ENCODE results near the gene RAI1.
"Not testable (repeated sequence)": the region's sequence is repeated elsewhere in the genome, so short reads cannot be mapped to it uniquely, and the experiment has no call there.

The RAI1 gene

GRCh38 chr17:17681187-17681743 lies at the start of gene RAI1:
TSS of gene RAI1 (plus strand) at chr17:17681458. CDS start at chr17:17792949, 111,491 bp downstream.
- peak; percentile 73 for DNase-seq

- not testable (repeated sequence) for DNase-seq
Measured at GRCh38 chr17:17632690-17633089, 48.6 kb upstream of the RAI1 start.

GRCh38 chr17:17633310-17633709 lies 47.9 kb upstream of the RAI1 start:
- no peak for DNase-seq

GRCh38 chr17:17635126-17635525 lies 46.1 kb upstream of the RAI1 start:
- no peak for DNase-seq

GRCh38 chr17:17635537-17636271 lies 45.6 kb upstream of the RAI1 start:
- DNase-seq: not testable (repeated sequence)

GRCh38 chr17:17636272-17636885 lies 44.9 kb upstream of the RAI1 start:
- DNase-seq: no peak

- DNase-seq: no peak
Measured at GRCh38 chr17:17638467-17638866, 42.8 kb upstream of the RAI1 start.

GRCh38 chr17:17639661-17640270 lies 41.5 kb upstream of the RAI1 start:
- not testable (repeated sequence) for DNase-seq

GRCh38 chr17:17641621-17642409 lies 39.4 kb upstream of the RAI1 start:
- DNase-seq: peak; percentile 86

GRCh38 chr17:17645148-17645547 lies 36.1 kb upstream of the RAI1 start:
- DNase-seq: not testable (repeated sequence)

- no peak for DNase-seq
Measured at GRCh38 chr17:17645961-17646360, 35.3 kb upstream of the RAI1 start.

GRCh38 chr17:17647524-17648178 lies 33.6 kb upstream of the RAI1 start:
- no peak for DNase-seq

- DNase-seq: no peak
Measured at GRCh38 chr17:17648762-17649161, 32.5 kb upstream of the RAI1 start.

- DNase-seq: no peak
Measured at GRCh38 chr17:17650959-17651358, 30.3 kb upstream of the RAI1 start.

GRCh38 chr17:17653343-17653742 lies 27.9 kb upstream of the RAI1 start:
- DNase-seq: no peak

GRCh38 chr17:17659340-17659739 lies 21.9 kb upstream of the RAI1 start:
- DNase-seq: no peak

- no peak for DNase-seq
Measured at GRCh38 chr17:17661134-17661533, 20.1 kb upstream of the RAI1 start.

- no peak for DNase-seq
Measured at GRCh38 chr17:17661834-17662385, 19.3 kb upstream of the RAI1 start.

- peak; percentile 82 for DNase-seq
Measured at GRCh38 chr17:17663160-17664063, 17.8 kb upstream of the RAI1 start.

GRCh38 chr17:17664064-17664452 lies 17.2 kb upstream of the RAI1 start:
- no peak for DNase-seq

GRCh38 chr17:17665255-17665654 lies 16.0 kb upstream of the RAI1 start:
- DNase-seq: no peak
